Mesendoderm (in vitro differentiated cells): ENCODE measurements around the gene GAS6.

Experiments used
- DNase-seq: peaks from one replicate; pipeline ENCODE4 v3.0.0; 2013
- H2AK5ac ChIP-seq: 2 replicates; pipeline ENCODE4 v1.6.1; 2013; ENCODE audit warnings: low read length, inconsistent platforms
- H2BK120ac ChIP-seq: 2 replicates; pipeline ENCODE4 v1.6.1; 2013; ENCODE audit warnings: low read depth, mild to moderate bottlenecking, low read length, moderate library complexity, mixed read lengths
- H2BK15ac ChIP-seq: replicated peaks from 2 replicates; pipeline ENCODE4 v1.6.1; 2013; ENCODE audit warnings: low read depth, mild to moderate bottlenecking, moderate library complexity
- H2BK5ac ChIP-seq: 2 replicates; pipeline ENCODE4 v1.6.1; 2013; ENCODE audit warnings: low read length, inconsistent platforms
- H3K18ac ChIP-seq: 2 replicates; pipeline ENCODE4 v1.6.1; 2013; ENCODE audit warnings: mild to moderate bottlenecking, low read length, mixed read lengths
- H3K23ac ChIP-seq: one replicate; pipeline ENCODE4 v1.6.1; 2013; ENCODE audit warnings: low read length
- H3K27ac ChIP-seq: 2 replicates; pipeline ENCODE4 v1.5.1; 2013; ENCODE audit warnings: low read depth, mild to moderate bottlenecking, inconsistent platforms, low read length, moderate library complexity
- H3K27me3 ChIP-seq: 2 replicates; pipeline ENCODE4 v1.6.1; 2013; ENCODE audit warnings: low read length, control low read depth, mild to moderate bottlenecking, inconsistent platforms; ENCODE audit not compliant: insufficient read depth, poor library complexity
- H3K36me3 ChIP-seq: 2 replicates; pipeline ENCODE4 v1.6.1; 2013; ENCODE audit warnings: low read length, inconsistent platforms; ENCODE audit not compliant: control insufficient read depth, insufficient read depth
- H3K4ac ChIP-seq: one replicate; pipeline ENCODE4 v1.6.1; 2013; ENCODE audit warnings: low read depth, mild to moderate bottlenecking, low read length, moderate library complexity
- H3K4me1 ChIP-seq: 2 replicates; pipeline ENCODE4 v1.6.1; 2013; ENCODE audit warnings: low read depth, low read length, inconsistent platforms; ENCODE audit not compliant: control insufficient read depth
- H3K4me2 ChIP-seq: 2 replicates; pipeline ENCODE4 v1.6.1; 2013; ENCODE audit warnings: low read length
- H3K4me3 ChIP-seq: 2 replicates; pipeline ENCODE4 v1.5.1; 2013; ENCODE audit warnings: mild to moderate bottlenecking, low read length
- H3K56ac ChIP-seq: one replicate; pipeline ENCODE4 v1.6.1; 2013; ENCODE audit warnings: low read length
- H3K79me1 ChIP-seq: 2 replicates; pipeline ENCODE4 v1.6.1; 2013; ENCODE audit warnings: low read length, inconsistent platforms
- H3K79me2 ChIP-seq: 2 replicates; pipeline ENCODE4 v1.6.1; 2013; ENCODE audit warnings: mild to moderate bottlenecking, low read length; ENCODE audit not compliant: control insufficient read depth, insufficient read depth
- H3K9ac ChIP-seq: 2 replicates; pipeline ENCODE4 v1.6.1; 2013; ENCODE audit warnings: low read length, inconsistent platforms
- H4K5ac ChIP-seq: one replicate; pipeline ENCODE4 v1.6.1; 2013; ENCODE audit warnings: low read length
- H4K8ac ChIP-seq: one replicate; pipeline ENCODE4 v1.6.1; 2013; ENCODE audit warnings: low read depth, mild to moderate bottlenecking, control low read depth, low read length, moderate library complexity
- WGBS: extraction: QIAGEN DNeasy Blood & Tissue Kit; methylation state at CpG from one replicate; pipeline ENCODE4 v1.1.7; 2013; ENCODE audit warnings: low lambda C conversion rate, missing lambda C conversion rate; ENCODE audit not compliant: insufficient coverage; ENCODE audit errors: extremely low coverage; 5-methylcytosine and 5-hydroxymethylcytosine counted together

Gene GAS6

DNA sequence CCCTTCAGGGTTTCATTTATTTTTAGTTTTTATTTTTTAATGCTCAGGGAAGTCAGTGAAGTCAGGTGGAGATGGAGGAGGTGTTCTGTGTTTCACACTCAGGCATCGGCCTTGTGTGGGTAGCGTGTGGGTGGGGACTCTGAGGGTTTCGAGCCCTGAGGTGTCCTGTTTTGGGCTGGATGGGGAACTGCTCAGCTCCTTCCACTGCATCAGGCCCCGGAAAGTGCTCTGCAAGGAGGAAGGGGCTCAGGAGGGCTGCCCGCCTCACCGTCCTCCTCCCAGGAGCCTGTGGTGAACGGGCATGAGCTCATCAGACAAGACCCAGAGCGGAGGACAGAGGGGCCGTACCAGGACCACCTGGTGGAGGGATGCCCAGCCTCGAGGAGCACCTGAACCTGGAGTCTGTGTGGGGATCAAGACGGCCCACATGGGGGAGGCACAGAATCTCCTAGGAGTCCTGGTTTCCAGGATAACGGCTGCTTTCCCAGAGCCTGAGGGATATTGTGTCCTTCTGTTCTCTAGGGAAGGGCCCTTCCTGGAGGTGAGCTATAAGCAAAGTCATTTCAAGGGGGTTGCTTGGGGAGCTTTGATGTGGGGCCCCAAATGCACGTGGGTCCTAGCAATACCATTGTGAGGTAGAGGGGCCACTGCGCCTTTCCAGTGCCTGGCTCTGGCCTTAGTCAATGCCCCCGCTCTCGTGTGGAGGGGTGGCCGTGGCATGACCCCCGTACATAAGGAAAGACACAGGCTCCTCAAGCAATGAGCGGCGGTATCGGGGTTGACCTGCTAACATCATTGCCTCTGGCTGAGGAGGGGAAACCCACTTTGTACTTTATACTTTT lies 13.5 kb upstream of the GAS6 start:
- no peaks in the 10 kb centered on the region for H3K27me3 ChIP-seq
- H2BK120ac ChIP-seq: no peak overlapping the region
- WGBS: no CpG with 5 or more reads among the region's 21 CpGs
- no peak overlapping the region for H3K23ac ChIP-seq
- no peak overlapping the region for H2AK5ac ChIP-seq
- H3K4ac ChIP-seq: no peak overlapping the region
- no peak overlapping the region for H3K18ac ChIP-seq
- no peaks in the 10 kb centered on the region for H3K79me2 ChIP-seq
- no peak overlapping the region for H2BK15ac ChIP-seq
- H4K5ac ChIP-seq: no peak overlapping the region
- DNase-seq: no peak
- H4K8ac ChIP-seq: no peak overlapping the region
- H3K4me1 ChIP-seq: no peaks in the 10 kb centered on the region
- no peaks in the 10 kb centered on the region for H3K79me1 ChIP-seq
- H3K27ac ChIP-seq: no peak overlapping the region
- H2BK5ac ChIP-seq: no peak overlapping the region
- H3K56ac ChIP-seq: no peak overlapping the region
- H3K9ac ChIP-seq: no peak overlapping the region
- no peaks in the 10 kb centered on the region for H3K36me3 ChIP-seq
- no peak overlapping the region for H3K4me2 ChIP-seq
- no peak overlapping the region for H3K4me3 ChIP-seq

DNA sequence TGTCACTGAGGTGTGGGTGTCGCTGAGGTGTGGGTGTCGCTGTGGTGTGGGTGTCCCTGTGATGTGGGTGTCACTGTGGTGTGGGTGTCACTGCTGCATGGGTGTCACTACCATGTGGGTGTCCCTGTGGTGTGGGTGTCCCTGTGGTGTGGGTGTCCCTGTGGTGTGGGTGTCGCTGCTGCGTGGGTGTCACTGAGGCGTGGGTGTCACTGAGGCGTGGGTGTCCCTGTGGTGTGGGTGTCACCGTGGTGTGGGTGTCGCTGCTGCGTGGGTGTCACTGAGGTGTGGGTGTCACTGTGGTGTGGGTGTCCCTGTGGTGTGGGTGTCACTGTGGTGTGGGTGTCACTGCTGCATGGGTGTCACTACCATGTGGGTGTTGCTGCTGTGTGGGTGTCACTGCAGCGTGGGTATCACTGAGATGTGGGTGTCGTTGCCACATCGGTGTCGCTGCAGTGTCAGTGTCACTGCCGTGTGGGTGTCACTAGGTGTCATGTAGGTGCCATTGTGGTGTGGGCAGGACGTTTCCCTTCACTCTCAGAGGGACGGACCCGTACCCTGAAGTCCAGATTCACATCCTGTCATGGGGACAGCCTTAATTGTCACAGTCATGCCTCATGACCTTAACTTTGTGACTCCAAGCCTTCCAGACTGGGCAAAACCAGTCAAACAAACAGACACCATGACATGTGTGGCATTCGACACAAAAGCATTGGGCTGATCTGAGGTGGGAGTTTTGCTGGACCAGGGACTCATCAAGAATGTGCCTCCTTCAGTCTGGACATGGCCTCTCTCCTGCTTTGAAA lies 12.7 kb upstream of the GAS6 start:
- Histone ChIP-seq H3K23ac (no peak overlapping the region), H2BK5ac (no peak overlapping the region), H3K79me1 (no peaks in the 10 kb centered on the region), H3K27me3 (no peaks in the 10 kb centered on the region), H2BK120ac (no peak overlapping the region), H3K4ac (no peak overlapping the region), H3K4me3 (no peak overlapping the region), H4K8ac (no peak overlapping the region), H3K27ac (no peak overlapping the region), H2AK5ac (no peak overlapping the region), H3K79me2 (no peaks in the 10 kb centered on the region), H3K36me3 (no peaks in the 10 kb centered on the region), H3K56ac (no peak overlapping the region), H4K5ac (no peak overlapping the region), H3K4me2 (no peak overlapping the region), H3K4me1 (no peaks in the 10 kb centered on the region), H2BK15ac (no peak overlapping the region), H3K9ac (no peak overlapping the region), H3K18ac (no peak overlapping the region)
- DNase-seq: no peak
- WGBS: no CpG with 5 or more reads among the region's 18 CpGs

DNA sequence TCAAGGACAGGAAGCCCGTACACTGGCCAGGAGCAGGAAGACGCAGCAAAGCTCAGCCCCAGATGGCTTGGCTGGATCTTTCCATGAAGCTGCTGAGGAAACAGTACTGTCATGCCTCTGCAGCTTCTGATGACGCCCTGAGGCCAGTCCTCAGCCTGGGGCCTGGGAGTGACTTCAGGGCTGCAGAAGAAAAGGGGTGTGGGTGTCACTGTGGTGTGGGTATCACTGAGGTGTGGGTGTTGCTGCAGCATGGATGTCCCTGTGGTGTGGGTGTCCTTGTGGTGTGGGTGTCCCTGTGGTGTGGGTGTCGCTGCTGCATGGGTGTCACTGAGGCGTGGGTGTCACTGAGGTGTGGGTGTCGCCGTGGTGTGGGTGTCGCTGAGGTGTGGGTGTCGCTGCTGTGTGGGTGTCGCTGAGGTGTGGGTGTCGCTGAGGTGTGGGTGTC lies 12.0 kb upstream of the GAS6 start:
- no peak overlapping the region for H3K9ac ChIP-seq
- no peak overlapping the region for H2AK5ac ChIP-seq
- no CpG with 5 or more reads among the region's 11 CpGs for WGBS
- H3K23ac ChIP-seq: no peak overlapping the region
- H3K79me2 ChIP-seq: no peaks in the 10 kb centered on the region
- H4K8ac ChIP-seq: no peak overlapping the region
- no peak overlapping the region for H3K18ac ChIP-seq
- no peak for DNase-seq
- no peak overlapping the region for H3K27ac ChIP-seq
- H3K4ac ChIP-seq: no peak overlapping the region
- no peaks in the 10 kb centered on the region for H3K4me1 ChIP-seq
- no peak overlapping the region for H4K5ac ChIP-seq
- no peak overlapping the region for H2BK15ac ChIP-seq
- H2BK120ac ChIP-seq: no peak overlapping the region
- no peak overlapping the region for H2BK5ac ChIP-seq
- H3K27me3 ChIP-seq: no peaks in the 10 kb centered on the region
- no peak overlapping the region for H3K4me3 ChIP-seq
- H3K56ac ChIP-seq: no peak overlapping the region
- H3K4me2 ChIP-seq: no peak overlapping the region
- H3K36me3 ChIP-seq: no peaks in the 10 kb centered on the region
- H3K79me1 ChIP-seq: no peaks in the 10 kb centered on the region

DNA sequence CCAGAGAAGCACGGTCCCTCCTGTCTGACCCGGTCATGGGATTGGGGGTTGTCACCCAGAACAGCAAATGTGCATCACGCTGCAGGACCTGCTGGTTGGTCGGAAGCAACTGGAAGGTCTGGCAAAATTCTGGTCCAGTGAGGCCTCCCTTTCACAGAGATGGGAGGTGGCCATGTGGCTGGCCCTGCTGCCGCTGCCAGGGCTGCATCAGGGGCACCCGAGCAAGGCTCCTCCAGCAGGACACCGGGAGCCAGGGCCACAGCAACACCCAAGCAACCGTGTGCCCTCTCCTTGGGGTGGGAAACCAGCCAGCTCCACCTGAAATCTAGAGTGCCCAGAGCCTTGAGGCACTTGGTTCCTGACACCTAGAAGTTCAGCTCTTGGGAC lies 11.5 kb upstream of the GAS6 start:
- H3K4me3 ChIP-seq: no peak overlapping the region
- H2BK5ac ChIP-seq: no peak overlapping the region
- H3K4me2 ChIP-seq: no peak overlapping the region
- no peaks in the 10 kb centered on the region for H3K79me1 ChIP-seq
- no peaks in the 10 kb centered on the region for H3K27me3 ChIP-seq
- no peak overlapping the region for H3K56ac ChIP-seq
- no peak overlapping the region for H3K9ac ChIP-seq
- H3K79me2 ChIP-seq: no peaks in the 10 kb centered on the region
- H3K23ac ChIP-seq: no peak overlapping the region
- H3K18ac ChIP-seq: no peak overlapping the region
- WGBS: no CpG with 5 or more reads among the region's 8 CpGs
- no peak overlapping the region for H2BK120ac ChIP-seq
- no peak overlapping the region for H3K4ac ChIP-seq
- no peak overlapping the region for H2AK5ac ChIP-seq
- H4K8ac ChIP-seq: no peak overlapping the region
- H3K4me1 ChIP-seq: no peaks in the 10 kb centered on the region
- H3K36me3 ChIP-seq: no peaks in the 10 kb centered on the region
- H2BK15ac ChIP-seq: no peak overlapping the region
- no peak overlapping the region for H3K27ac ChIP-seq
- no peak overlapping the region for H4K5ac ChIP-seq
- no peak for DNase-seq

DNA sequence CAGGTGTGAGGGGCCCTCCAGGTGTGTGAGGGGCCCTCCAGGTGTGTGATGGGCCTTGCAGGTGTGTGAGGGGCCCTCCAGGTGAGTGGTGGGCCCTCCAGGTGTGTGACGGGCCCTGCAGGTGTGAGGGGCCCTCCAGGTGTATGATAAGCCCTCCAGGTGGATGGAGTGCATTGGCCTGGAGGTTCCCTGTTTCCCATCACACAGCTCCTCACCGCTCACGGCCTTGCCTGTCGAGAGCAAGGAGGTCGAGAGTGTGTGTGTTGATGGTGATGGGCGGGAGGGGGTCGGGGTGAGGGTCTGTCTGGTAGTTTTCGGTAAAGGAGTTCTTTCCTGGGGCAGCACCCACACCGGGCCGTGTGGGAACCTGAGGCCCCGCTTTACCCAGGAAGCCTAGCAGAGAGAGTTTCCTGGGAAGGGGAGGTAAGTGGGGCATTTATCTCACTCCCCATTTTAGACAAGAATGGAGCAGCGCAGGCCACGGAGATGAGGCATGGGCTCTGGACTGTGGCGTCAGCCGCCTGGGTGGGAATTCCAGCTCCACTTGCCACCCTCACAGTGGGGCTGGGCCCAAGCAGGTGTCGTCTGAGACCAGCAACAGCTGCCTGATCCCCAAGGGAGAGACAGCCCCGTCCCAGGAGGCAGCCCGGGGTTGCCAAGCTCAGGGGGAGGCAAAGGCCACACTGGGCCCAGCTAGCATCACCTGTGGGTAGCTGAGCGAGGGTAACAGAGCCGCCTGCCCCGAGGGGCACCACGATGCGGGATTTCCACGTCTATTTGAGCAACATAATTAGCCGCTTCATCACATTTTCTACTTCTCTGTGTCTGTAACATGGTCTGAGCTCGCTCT lies 10.9 kb upstream of the GAS6 start:
- H3K36me3 ChIP-seq: no peaks in the 10 kb centered on the region
- no peak overlapping the region for H3K4me3 ChIP-seq
- H3K27ac ChIP-seq: no peak overlapping the region
- H2BK15ac ChIP-seq: no peak overlapping the region
- H4K5ac ChIP-seq: no peak overlapping the region
- H3K9ac ChIP-seq: no peak overlapping the region
- no peak overlapping the region for H4K8ac ChIP-seq
- H3K23ac ChIP-seq: no peak overlapping the region
- WGBS: no CpG with 5 or more reads among the region's 26 CpGs
- H2BK5ac ChIP-seq: no peak overlapping the region
- H3K18ac ChIP-seq: no peak overlapping the region
- H3K4me1 ChIP-seq: no peaks in the 10 kb centered on the region
- H3K27me3 ChIP-seq: no peaks in the 10 kb centered on the region
- H2BK120ac ChIP-seq: no peak overlapping the region
- no peak overlapping the region for H3K4ac ChIP-seq
- H3K56ac ChIP-seq: no peak overlapping the region
- DNase-seq: no peak
- H3K79me1 ChIP-seq: no peaks in the 10 kb centered on the region
- no peak overlapping the region for H2AK5ac ChIP-seq
- H3K79me2 ChIP-seq: no peaks in the 10 kb centered on the region
- no peak overlapping the region for H3K4me2 ChIP-seq
